ENCODE data around the gene DGUOK. TPM values are rescaled to one million over a fixed set of nuclear protein-coding genes. Genes with fewer than 3 reads are reported as not detected.

DGUOK gene
- total RNA-seq, 6 donors from 2014 or later: 25.1 to 38.5 (median 34.9) TPM

- no peak for DNase-seq
- no peaks in the 10 kb centered on the region for H3K36me3 ChIP-seq
- H3K27me3 ChIP-seq: no peaks in the 10 kb centered on the region
- H3K4me3 ChIP-seq: no peak overlapping the region
- ATAC-seq (ENCODE audit: low FRiP score in 2 of 2): no peak
- peaks cover 48 to 53% (median 50%) of the 10 kb centered on the region in 4 donors for H3K4me1 ChIP-seq
- H3K9me3 ChIP-seq: no peaks in the 10 kb centered on the region
- peak overlapping the region in 1 of 4 donors; percentile 53 for H3K27ac ChIP-seq
- 20 to 41% methylated on average over 5 of the region's 5 CpGs for WGBS, 2 donors
- TF ChIP-seq POLR2A (IDR thresholded peaks at IDR 0.05) (no peak), EP300 (IDR thresholded peaks at IDR 0.05) (no peak), CTCF (IDR thresholded peaks at IDR 0.05) (no peak), POLR2AphosphoS5 (IDR thresholded peaks at IDR 0.05) (no peak)
These were observed 52.3 kb downstream of the DGUOK start for GRCh38 chr2:73979021-73979420.

GRCh38 chr2:73979686-73980085, 53.0 kb downstream of the DGUOK start:
- TF ChIP-seq EP300 (IDR thresholded peaks at IDR 0.05) (peak in 3 of 4 donors; percentile 35 to 75 (median 68)), CTCF (IDR thresholded peaks at IDR 0.05) (no peak), POLR2A (IDR thresholded peaks at IDR 0.05) (no peak), POLR2AphosphoS5 (IDR thresholded peaks at IDR 0.05) (peak; percentile 42 to 93)
- Histone ChIP-seq H3K27me3 (no peaks in the 10 kb centered on the region), H3K36me3 (no peaks in the 10 kb centered on the region), H3K4me1 (peaks cover 49 to 57% (median 55%) of the 10 kb centered on the region in 4 donors), H3K4me3 (no peak overlapping the region), H3K9me3 (no peaks in the 10 kb centered on the region), H3K27ac (peak overlapping the region in 1 of 4 donors; percentile 53)
- ATAC-seq (ENCODE audit: low FRiP score in 2 of 2) (peak in 1 of 2 donors; percentile 41), DNase-seq (peak in 1 of 2 donors; percentile 75)
- 10 to 15% methylated on average over 3 of the region's 3 CpGs for WGBS, 2 donors

DNA sequence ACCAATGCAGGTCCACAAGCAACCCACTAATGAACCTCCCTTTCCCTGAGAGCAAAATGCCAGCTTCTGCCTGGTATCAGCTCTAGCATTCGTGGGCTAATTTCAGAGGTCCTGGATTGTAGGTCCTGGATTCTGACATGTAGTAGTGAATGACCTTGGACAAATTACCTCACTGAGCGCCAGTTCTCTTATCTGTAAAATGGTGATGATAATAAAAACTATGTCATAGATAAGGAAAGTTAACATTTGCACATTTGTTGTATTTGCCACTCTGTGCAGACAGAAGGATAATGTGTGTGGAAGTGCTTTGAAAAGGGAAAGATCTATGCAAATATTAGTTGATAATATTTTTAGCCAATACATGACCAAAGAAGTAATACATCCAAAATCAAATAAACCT, 53.9 kb downstream of the DGUOK start:
- DNase-seq (no peak), ATAC-seq (ENCODE audit: low FRiP score in 2 of 2) (no peak)
- WGBS, 2 donors: 56 to 57% methylated on average over 2 of the region's 2 CpGs
- H3K27me3 ChIP-seq: no peaks in the 10 kb centered on the region
- H3K36me3 ChIP-seq: no peaks in the 10 kb centered on the region
- TF ChIP-seq POLR2AphosphoS5 (IDR thresholded peaks at IDR 0.05): no peak
- TF ChIP-seq CTCF (IDR thresholded peaks at IDR 0.05): no peak
- no peak for TF ChIP-seq EP300 (IDR thresholded peaks at IDR 0.05)
- no peak for TF ChIP-seq POLR2A (IDR thresholded peaks at IDR 0.05)
- H3K27ac ChIP-seq: peak overlapping the region in 2 of 4 donors; percentile 68 to 95
- no peaks in the 10 kb centered on the region for H3K9me3 ChIP-seq
- peaks cover 49 to 58% (median 53%) of the 10 kb centered on the region in 4 donors for H3K4me1 ChIP-seq
- H3K4me3 ChIP-seq: peak overlapping the region in 3 of 4 donors; percentile 34 to 44 (median 41)

DNA sequence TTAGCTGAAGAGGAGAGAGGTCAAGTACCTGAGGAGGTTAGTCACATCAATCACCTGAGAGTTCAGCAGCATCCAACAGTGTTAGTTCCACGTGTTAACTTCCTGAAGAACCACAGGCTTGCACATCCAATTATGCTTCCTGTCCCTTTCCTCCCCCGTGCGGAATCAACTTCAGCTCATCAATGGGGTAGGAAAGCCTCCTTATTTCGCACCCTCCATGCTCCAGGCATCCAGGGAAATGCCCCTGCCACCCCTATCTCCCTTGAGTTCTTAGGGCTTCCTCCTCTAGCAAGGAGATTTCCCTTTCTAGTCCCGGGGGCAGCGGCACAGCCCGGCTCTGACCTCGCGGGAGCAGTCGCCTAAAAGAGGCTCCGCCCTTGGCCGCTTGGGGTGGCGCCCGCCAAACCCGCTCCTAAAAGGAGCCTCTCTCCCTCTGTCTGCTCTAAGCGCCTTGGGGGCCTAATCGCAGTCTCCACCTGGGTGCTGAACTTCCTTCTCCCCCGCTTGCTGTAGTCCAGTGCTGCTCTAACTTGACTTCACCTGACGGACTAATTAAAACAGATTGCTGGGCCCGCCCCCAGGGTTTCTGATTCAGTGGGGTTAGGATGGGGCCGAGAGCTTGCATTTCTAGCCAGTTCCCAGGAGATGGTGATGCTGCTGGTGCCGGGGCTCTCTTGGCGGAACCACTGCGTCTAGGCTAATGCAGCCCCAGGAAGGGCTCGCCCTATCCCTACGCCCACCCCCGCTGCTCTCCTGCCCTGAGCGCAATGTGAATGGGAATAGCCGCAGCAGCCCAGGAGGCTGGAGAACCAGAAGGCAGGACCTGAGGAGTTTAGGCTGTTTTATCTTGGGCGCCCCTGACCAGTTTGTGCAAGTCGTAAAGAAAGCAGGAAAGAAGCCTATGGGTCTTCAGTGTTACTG, 54.7 kb downstream of the DGUOK start:
- peak overlapping the region in 3 of 4 donors; percentile 34 to 44 (median 41) for H3K4me3 ChIP-seq
- H3K4me1 ChIP-seq: peaks cover 56 to 65% (median 57%) of the 10 kb centered on the region in 4 donors
- ATAC-seq (ENCODE audit: low FRiP score in 2 of 2): peak; percentile 23 to 52

More for the DNA sequence above, 54.7 kb downstream of the DGUOK start:
- DNase-seq: peak; percentile 69 to 90
- Histone ChIP-seq H3K27me3 (no peaks in the 10 kb centered on the region), H3K9me3 (no peaks in the 10 kb centered on the region), H3K27ac (peak overlapping the region; percentile 68 to 96 (median 92)), H3K36me3 (no peaks in the 10 kb centered on the region)
- 4 to 17% methylated on average over 10 to 31 of the region's 31 CpGs for WGBS, 2 donors
- TF ChIP-seq CTCF (IDR thresholded peaks at IDR 0.05) (no peak), POLR2AphosphoS5 (IDR thresholded peaks at IDR 0.05) (no peak)
